Measurements from ENCODE around the gene GLB1L2. TPM values are rescaled to one million over a fixed set of nuclear protein-coding genes. Genes with fewer than 3 reads are reported as not detected.

The GLB1L2 gene
- total RNA-seq, 1 experiment from 2014 or later, result 27.1 TPM

- no peaks in the 10 kb centered on the region for H3K79me2 ChIP-seq (ENCODE audit: insufficient read depth, low read length)
- H3K4me2 ChIP-seq (ENCODE audit: low read length), result no peak overlapping the region
- ATAC-seq, result no peak
- no peaks in the 10 kb centered on the region for H3K9me2 ChIP-seq (ENCODE audit: insufficient read depth)
- no peak overlapping the region for H3K4me3 ChIP-seq (replicated peaks in 1 of 2; ENCODE audit: low read depth in 1 of 2, low read length in 2 of 2)
- no peak for DNase-seq (ENCODE audit: low read depth, low spot score)
- H3K4me1 ChIP-seq (ENCODE audit: control insufficient read depth in 1 of 2, insufficient read depth in 2 of 2, low read length in 2 of 2), result no peaks in the 10 kb centered on the region
- ChIA-PET POLR2A (interaction anchor here (0.7 kb wide), 1 partner anchor 473 kb away, joined by 3 read pairs; no protein-coding TSS in a partner anchor), CTCF (no interaction called here), RAD21 (ENCODE audit: low non-redundant PET in 1 of 2, low total read pairs in 2 of 2, uncharacterized antibody in 2 of 2, unreplicated experiment in 2 of 2) (no interaction called here)
- no peak overlapping the region for H3K9ac ChIP-seq (ENCODE audit: low read length)
- H4K20me1 ChIP-seq (ENCODE audit: insufficient read depth), result no peaks in the 10 kb centered on the region
- no peak overlapping the region for H3K27ac ChIP-seq (ENCODE audit: low read depth, low read length)
- intact Hi-C loops (cut with micrococcal nuclease), result no loop called here
- H2AFZ ChIP-seq (ENCODE audit: low read depth, low read length, poor library complexity, severe bottlenecking), result no peak overlapping the region
- no peaks in the 10 kb centered on the region for H3K36me3 ChIP-seq (ENCODE audit: control insufficient read depth in 1 of 2, insufficient read depth in 2 of 2, low read length in 2 of 2)
- BruUV-seq (replicated peaks), result no TSS peak
- no peaks in the 10 kb centered on the region for H3K27me3 ChIP-seq (ENCODE audit: insufficient read depth, low read length)
- H3K9me3 ChIP-seq (ENCODE audit: control insufficient read depth in 1 of 2, insufficient read depth in 1 of 2, low read depth in 1 of 2, low read length in 2 of 2), result no peaks in the 10 kb centered on the region
- TF ChIP-seq POLR2A (IDR thresholded peaks at IDR 0.05; ENCODE audit: borderline replicate concordance, extremely low read depth, insufficient read depth, insufficient read length) (no peak), TCF7L2 (IDR thresholded peaks at IDR 0.05; ENCODE audit: borderline replicate concordance, extremely low read depth, insufficient read depth, insufficient read length) (no peak), ZBTB33 (IDR thresholded peaks at IDR 0.05; ENCODE audit: extremely low read depth, insufficient replicate concordance, low read length) (no peak), FOSL1 (IDR thresholded peaks at IDR 0.05; ENCODE audit: low read depth) (no peak), YY1 (IDR thresholded peaks at IDR 0.05; ENCODE audit: extremely low read depth, insufficient replicate concordance, low read depth, low read length) (no peak), JUND (IDR thresholded peaks at IDR 0.05) (no peak), CEBPB (IDR thresholded peaks at IDR 0.05; ENCODE audit: low read depth) (no peak), MAX (IDR thresholded peaks at IDR 0.05) (no peak), ELF1 (IDR thresholded peaks at IDR 0.05; ENCODE audit: borderline replicate concordance, low read depth) (no peak), CTCF (IDR thresholded peaks at IDR 0.05 in 2 of 3, conservative IDR thresholded peaks at IDR 0.05 in 1 of 3; ENCODE audit: borderline replicate concordance in 1 of 3, insufficient read depth in 1 of 3, low read depth in 2 of 3, low read length in 2 of 3) (no peak), CBX3 (IDR thresholded peaks at IDR 0.05; ENCODE audit: low read depth) (no peak), SRF (IDR thresholded peaks at IDR 0.05; ENCODE audit: low read depth) (no peak), SIN3A (IDR thresholded peaks at IDR 0.05; ENCODE audit: low read depth) (no peak), EZH2phosphoT487 (IDR thresholded peaks at IDR 0.05; ENCODE audit: borderline replicate concordance) (no peak), ZFX (IDR thresholded peaks at IDR 0.05) (no peak), ZNF274 (IDR thresholded peaks at IDR 0.05; ENCODE audit: low read depth, low read length) (no peak)
These were observed 40.7 kb downstream of the GLB1L2 start for GRCh38 chr11:134372536-134372935.

Data from HCT116 (cell line).